Neural cell (in vitro differentiated cells): Measurements from ENCODE around the gene SELENOO. TPM values are rescaled to one million over a fixed set of nuclear protein-coding genes. Genes with fewer than 3 reads are reported as not detected.

Experiments
- H2AFZ ChIP-seq: fragments of 200-600, 300-800 bp; sonication (generic), shearing (Covaris generic); 2 replicates; pipeline ENCODE4 v1.6.0; 2014; ENCODE audit warnings: low read depth, mild to moderate bottlenecking, antibody characterized with exemption, low read length, moderate library complexity
- H3F3A ChIP-seq: fragments of 200-600 bp; shearing (Covaris generic); 2 replicates; pipeline ENCODE4 v1.6.1; 2016; ENCODE audit warnings: mild to moderate bottlenecking, moderate library complexity, mixed read lengths, antibody characterized with exemption, low read length; ENCODE audit not compliant: insufficient read depth, poor library complexity, severe bottlenecking
- H3K27ac ChIP-seq: fragments of 200-600, 300-800 bp; sonication (generic), shearing (Covaris generic); 2 replicates; pipeline ENCODE4 v1.5.1; 2014; ENCODE audit warnings: mild to moderate bottlenecking, low read length, moderate library complexity
- H3K27me3 ChIP-seq: fragments of 300-800, 200-600 bp; sonication (generic), shearing (Covaris generic); 2 replicates; pipeline ENCODE4 v1.6.0; 2014; ENCODE audit warnings: mild to moderate bottlenecking, low read depth, low read length, moderate library complexity; ENCODE audit not compliant: insufficient read depth
- H3K36me3 ChIP-seq: fragments of 300-800, 200-600 bp; sonication (generic), shearing (Covaris generic); 2 replicates; pipeline ENCODE4 v1.5.1; 2014; ENCODE audit warnings: mild to moderate bottlenecking, antibody characterized with exemption, low read length, moderate library complexity; ENCODE audit not compliant: insufficient read depth
- H3K4me2 ChIP-seq: fragments of 300-800, 200-600 bp; sonication (generic), shearing (Covaris generic); 2 replicates; pipeline ENCODE4 v1.6.0; 2014; ENCODE audit warnings: mild to moderate bottlenecking, low read length
- H3K4me3 ChIP-seq: fragments of 300-800, 200-600 bp; sonication (generic), shearing (Covaris generic); 2 replicates; pipeline ENCODE4 v1.5.1; 2014; ENCODE audit warnings: mild to moderate bottlenecking, low read length, moderate library complexity
- H3K79me2 ChIP-seq: fragments of 200-600 bp; shearing (Covaris generic); replicated peaks from 2 replicates; pipeline ENCODE4 v1.6.0; 2014; ENCODE audit warnings: mild to moderate bottlenecking, low read length, moderate library complexity; ENCODE audit not compliant: insufficient read depth
- H3K9ac ChIP-seq: fragments of 300-800, 200-600 bp; sonication (generic), shearing (Covaris generic); 2 replicates; pipeline ENCODE4 v1.6.1; 2016; ENCODE audit warnings: mild to moderate bottlenecking, low read length, mixed read lengths
- H3K9me2 ChIP-seq: fragments of 200-600 bp; shearing (Covaris generic); 2 replicates; pipeline ENCODE4 v1.6.1; 2016; ENCODE audit warnings: mild to moderate bottlenecking, low read length, mixed read lengths; ENCODE audit not compliant: insufficient read depth
- H3K9me3 ChIP-seq: fragments of 200-600, 300-800 bp; sonication (generic), shearing (Covaris generic); 2 replicates; pipeline ENCODE4 v1.6.1; 2016; ENCODE audit warnings: mild to moderate bottlenecking, mixed run types, low read length, moderate library complexity, mixed read lengths
- H4K20me1 ChIP-seq: fragments of 200-600 bp; shearing (Covaris generic); 2 replicates; pipeline ENCODE4 v1.6.1; 2016; ENCODE audit warnings: mild to moderate bottlenecking, mixed run types; ENCODE audit not compliant: insufficient read depth
- CTCF ChIP-seq: fragments of 450-650 bp; IDR thresholded peaks from 2 replicates; pipeline ENCODE4 v1.5.1; 2014; ENCODE audit warnings: antibody characterized with exemption, mild to moderate bottlenecking, moderate library complexity; ENCODE audit not compliant: poor library complexity, severe bottlenecking
- EP300 ChIP-seq: fragments of 450-650 bp; conservative IDR thresholded peaks from 2 replicates; pipeline ENCODE4 v1.6.1; 2014; ENCODE audit warnings: antibody characterized with exemption, mild to moderate bottlenecking, moderate library complexity; ENCODE audit not compliant: poor library complexity, severe bottlenecking
- MXI1 ChIP-seq: fragments of 450-650 bp; conservative IDR thresholded peaks from 2 replicates; pipeline ENCODE4 v1.6.1; 2014; ENCODE audit warnings: antibody characterized with exemption, mild to moderate bottlenecking; ENCODE audit not compliant: poor library complexity, severe bottlenecking
- RAD21 ChIP-seq: fragments of 450-650 bp; conservative IDR thresholded peaks from 2 replicates; pipeline ENCODE4 v1.6.1; 2014; ENCODE audit warnings: antibody characterized with exemption, mild to moderate bottlenecking, moderate library complexity
- REST ChIP-seq: IDR thresholded peaks from 2 replicates; pipeline ENCODE4 v1.6.1; 2012; ENCODE audit warnings: borderline replicate concordance
- SMC3 ChIP-seq: fragments of 450-650 bp; conservative IDR thresholded peaks from 2 replicates; pipeline ENCODE4 v1.6.1; 2014; ENCODE audit warnings: antibody characterized with exemption, mild to moderate bottlenecking, moderate library complexity; ENCODE audit not compliant: poor library complexity
- polyA plus RNA-seq: library from polyadenylated mRNA; depleted of rRNA; stranded (reverse); fragments of >200 nt; gene quantifications from 2 replicates; pipeline ENCODE4 v1.2.3, GENCODE V29; 2014

SELENOO gene
- polyA plus RNA-seq, 1 donor from 2014 or later, result 42.0 TPM

- TF ChIP-seq MXI1 (no peak), SMC3 (no peak), RAD21 (no peak)
- no peak overlapping the region for H3K4me3 ChIP-seq
- H3F3A ChIP-seq, result no peaks in the 10 kb centered on the region
- no peaks in the 10 kb centered on the region for H3K9me2 ChIP-seq
- H3K4me2 ChIP-seq, result no peak overlapping the region
- no peaks in the 10 kb centered on the region for H3K27me3 ChIP-seq
- H4K20me1 ChIP-seq, result no peaks in the 10 kb centered on the region
- H3K79me2 ChIP-seq, result peaks cover 2% of the 10 kb centered on the region
- no peak overlapping the region for H2AFZ ChIP-seq
- no peak overlapping the region for H3K9ac ChIP-seq
- H3K36me3 ChIP-seq, result no peaks in the 10 kb centered on the region
- H3K27ac ChIP-seq, result no peak overlapping the region
- H3K9me3 ChIP-seq, result no peaks in the 10 kb centered on the region
Measured at GRCh38 chr22:50188356-50188755, 12.5 kb upstream of the SELENOO start.

GRCh38 chr22:50189184-50189848, 11.5 kb upstream of the SELENOO start:
- Histone ChIP-seq H3K4me2 (no peak overlapping the region), H3K9me3 (no peaks in the 10 kb centered on the region), H3K4me3 (no peak overlapping the region), H3K9ac (no peak overlapping the region), H3K36me3 (no peaks in the 10 kb centered on the region), H3K9me2 (no peaks in the 10 kb centered on the region), H3F3A (no peaks in the 10 kb centered on the region), H3K79me2 (peaks cover 2% of the 10 kb centered on the region), H3K27ac (no peak overlapping the region), H4K20me1 (no peaks in the 10 kb centered on the region), H2AFZ (no peak overlapping the region), H3K27me3 (no peaks in the 10 kb centered on the region)
- TF ChIP-seq EP300, result no peak
- no peak for TF ChIP-seq RAD21
- no peak for TF ChIP-seq REST

GRCh38 chr22:50189849-50190181, 11.0 kb upstream of the SELENOO start:
- no peaks in the 10 kb centered on the region for H3K9me3 ChIP-seq
- no peak overlapping the region for H3K27ac ChIP-seq
- H3K27me3 ChIP-seq, result no peaks in the 10 kb centered on the region
- no peaks in the 10 kb centered on the region for H3K9me2 ChIP-seq
- H4K20me1 ChIP-seq, result no peaks in the 10 kb centered on the region
- peaks cover 2% of the 10 kb centered on the region for H3K79me2 ChIP-seq
- no peak overlapping the region for H3K4me2 ChIP-seq
- no peaks in the 10 kb centered on the region for H3K36me3 ChIP-seq
- H3K4me3 ChIP-seq, result no peak overlapping the region
- no peaks in the 10 kb centered on the region for H3F3A ChIP-seq
- no peak overlapping the region for H3K9ac ChIP-seq
- no peak overlapping the region for H2AFZ ChIP-seq
- TF ChIP-seq SMC3, result no peak
- TF ChIP-seq EP300, result no peak
- TF ChIP-seq REST, result no peak
- TF ChIP-seq CTCF, result no peak
- no peak for TF ChIP-seq MXI1
